Esophagus muscularis mucosa (tissue), 4 donors: Measurements from ENCODE around the gene CHRNB4.

ENCODE experiments used
- CTCF ChIP-seq, 3 experiments: fragments of 200-600 bp in 2 of 3; fragments of 450-650 bp in 1 of 3; sonication (generic) in 2 of 3; IDR thresholded peaks; one replicate each; pipeline ENCODE4 v1.5.1; 2017 to 2019; ENCODE audit warnings: antibody characterized with exemption in 3 of 3, mild to moderate bottlenecking in 2 of 3, moderate library complexity in 1 of 3
- EP300 ChIP-seq: sonication (generic); formaldehyde crosslinking; IDR thresholded peaks from one replicate; pipeline ENCODE4 v1.6.1; 2017; ENCODE audit warnings: antibody characterized with exemption
- POLR2A ChIP-seq: fragments of 450-650 bp; IDR thresholded peaks from one replicate; pipeline ENCODE4 v1.6.1; 2017; ENCODE audit warnings: antibody characterized with exemption, moderate library complexity, mild to moderate bottlenecking, low read depth
- POLR2AphosphoS5 ChIP-seq, 2 donors: sonication (generic); formaldehyde crosslinking; IDR thresholded peaks; one replicate each; pipeline ENCODE4 v1.6.1; 2017; ENCODE audit warnings: antibody characterized with exemption in 2 of 2

DNA sequence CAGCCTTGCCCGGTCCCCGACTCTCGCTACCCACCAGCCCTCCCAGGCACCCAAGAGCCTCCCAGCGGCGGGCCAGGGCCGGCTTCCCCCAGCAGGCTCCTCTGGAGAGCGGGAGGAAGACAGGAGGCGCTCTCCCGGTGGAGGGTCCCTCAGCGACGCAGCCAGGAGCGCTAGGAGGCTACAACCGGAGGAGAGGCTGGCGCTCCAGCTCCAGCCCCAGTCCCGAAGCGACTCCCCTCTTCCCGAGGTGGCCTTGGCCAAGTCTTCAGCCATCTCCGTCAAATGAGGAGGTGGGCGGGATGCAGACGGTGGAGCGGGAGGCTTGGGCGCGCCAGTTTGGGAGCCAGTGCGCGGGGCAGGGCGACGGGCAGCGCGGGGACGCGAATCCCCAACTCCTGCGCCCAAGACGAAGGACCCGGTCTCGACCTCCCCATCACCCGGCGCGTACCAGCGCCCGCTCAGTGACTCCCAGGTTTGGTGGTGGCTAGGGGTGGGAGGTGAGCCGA lies 20.9 kb downstream of the CHRNB4 start:
- no peak for TF ChIP-seq CTCF (IDR thresholded peaks at IDR 0.05)
- no peak for TF ChIP-seq POLR2A
- no peak for TF ChIP-seq POLR2AphosphoS5 (IDR thresholded peaks at IDR 0.05)
- TF ChIP-seq EP300 = no peak
